Hepatocyte (in vitro differentiated cells): ENCODE results near the gene RIC8A. TPM values are rescaled to one million over a fixed set of nuclear protein-coding genes. Genes with fewer than 3 reads are reported as not detected.
A peak's percentile ranks its signal among the peaks of the same experiment; 100 is the strongest.

Experiments
- DNase-seq: peaks from one replicate; pipeline ENCODE4 v3.0.0-alpha.2; 2016; ENCODE audit warnings: low spot score
- H2AFZ ChIP-seq: fragments of 200-600 bp; sonication (generic); 2 replicates; pipeline ENCODE4 v1.6.0; 2016; ENCODE audit warnings: antibody characterized with exemption, mild to moderate bottlenecking
- H3K27ac ChIP-seq: fragments of 200-600 bp; sonication (generic); 2 replicates; pipeline ENCODE4 v1.5.1; 2016; ENCODE audit warnings: mild to moderate bottlenecking
- H3K27me3 ChIP-seq: fragments of 200-600 bp; sonication (generic); 2 replicates; pipeline ENCODE4 v1.6.1; 2016
- H3K36me3 ChIP-seq: fragments of 200-600 bp; sonication (generic); replicated peaks from 2 replicates; pipeline ENCODE4 v1.5.1; 2016; ENCODE audit warnings: low read depth; ENCODE audit not compliant: insufficient read depth
- H3K4me1 ChIP-seq: fragments of 200-600 bp; sonication (generic); 2 replicates; pipeline ENCODE4 v1.5.1; 2016; ENCODE audit warnings: mild to moderate bottlenecking, moderate library complexity; ENCODE audit not compliant: insufficient read depth
- H3K4me2 ChIP-seq: fragments of 200-600 bp; sonication (generic); 2 replicates; pipeline ENCODE4 v1.6.0; 2016
- H3K4me3 ChIP-seq: fragments of 200-600 bp; sonication (generic); 2 replicates; pipeline ENCODE4 v1.5.1; 2016; ENCODE audit warnings: mild to moderate bottlenecking
- H3K79me2 ChIP-seq: fragments of 200-600 bp; sonication (generic); 2 replicates; pipeline ENCODE4 v1.6.0; 2017; ENCODE audit warnings: mild to moderate bottlenecking
- H3K9me2 ChIP-seq: fragments of 200-600 bp; sonication (generic); replicated peaks from 2 replicates; pipeline ENCODE4 v1.6.0; 2017; ENCODE audit warnings: mild to moderate bottlenecking; ENCODE audit not compliant: insufficient read depth
- H3K9me3 ChIP-seq: fragments of 200-600 bp; sonication (generic); 2 replicates; pipeline ENCODE4 v1.5.1; 2016; ENCODE audit warnings: low read depth, mild to moderate bottlenecking
- H4K20me1 ChIP-seq: fragments of 200-600 bp; sonication (generic); 2 replicates; pipeline ENCODE4 v1.6.0; 2016; ENCODE audit warnings: mild to moderate bottlenecking; ENCODE audit not compliant: insufficient read depth, poor library complexity, severe bottlenecking
- EZH2 ChIP-seq: fragments of 200-600 bp; sonication (generic); IDR thresholded peaks from 2 replicates; pipeline ENCODE4 v1.6.1; 2016; ENCODE audit warnings: antibody characterized with exemption, mild to moderate bottlenecking, borderline replicate concordance
- EZH2phosphoT487 ChIP-seq: fragments of 200-600 bp; sonication (generic); IDR thresholded peaks from one replicate; pipeline ENCODE4 v1.6.1; 2018; ENCODE audit warnings: antibody characterized with exemption, mild to moderate bottlenecking, low read depth, moderate library complexity; ENCODE audit not compliant: unreplicated experiment, severe bottlenecking
- WGBS: methylation state at CpG from one replicate; pipeline ENCODE4 v1.1.6; 2016; ENCODE audit warnings: low lambda C conversion rate; ENCODE audit errors: missing lambda C conversion rate; 5-methylcytosine and 5-hydroxymethylcytosine counted together
- polyA plus RNA-seq: library from polyadenylated mRNA; unstranded; fragments of >200 nt; fragmentation: Nextera tagmentation; extraction: Ambion mirVana; gene quantifications from 2 replicates; pipeline ENCODE4 v1.2.1, GENCODE V29; 2016
- total RNA-seq: library from RNA; depleted of rRNA; stranded (reverse); fragments of >200 nt; gene quantifications from 2 replicates; pipeline ENCODE4 v1.2.3, GENCODE V29; 2014
- TF ChIP-seq, protein P1 (sequence below): fragments of 200-600 bp; sonication (generic); IDR thresholded peaks from 2 replicates; pipeline ENCODE4 v1.5.1; 2016; ENCODE audit warnings: antibody characterized with exemption, mild to moderate bottlenecking; ENCODE audit not compliant: poor library complexity

RIC8A gene
- total and polyA plus RNA-seq, 2 experiments from 2014 or later = 75.6 to 82.1 TPM

DNA sequence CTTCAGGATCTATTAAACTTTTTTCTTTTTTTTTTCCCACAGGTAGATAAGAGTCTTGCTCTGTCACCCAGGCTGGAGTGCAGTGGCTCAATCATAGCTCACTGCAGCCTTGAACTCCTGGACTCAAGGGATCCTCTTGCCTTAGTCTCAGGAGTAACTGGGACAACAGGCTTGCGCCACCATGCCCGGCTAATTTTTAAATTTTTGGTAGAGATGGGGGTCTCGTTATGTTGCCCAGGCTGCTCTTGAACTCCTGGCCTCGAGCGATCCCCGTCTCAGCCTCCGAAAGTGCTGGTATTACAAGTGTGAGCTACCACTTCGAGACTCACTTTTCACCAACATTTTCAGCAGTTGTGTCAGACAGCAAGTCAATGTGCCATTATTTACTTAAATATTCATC, 27.7 kb downstream of the RIC8A start:
- no peaks in the 10 kb centered on the region for H4K20me1 ChIP-seq
- H3K27me3 ChIP-seq = no peaks in the 10 kb centered on the region
- TF ChIP-seq EZH2 (no peak), EZH2phosphoT487 (no peak)
- TF ChIP-seq, protein P1, sequence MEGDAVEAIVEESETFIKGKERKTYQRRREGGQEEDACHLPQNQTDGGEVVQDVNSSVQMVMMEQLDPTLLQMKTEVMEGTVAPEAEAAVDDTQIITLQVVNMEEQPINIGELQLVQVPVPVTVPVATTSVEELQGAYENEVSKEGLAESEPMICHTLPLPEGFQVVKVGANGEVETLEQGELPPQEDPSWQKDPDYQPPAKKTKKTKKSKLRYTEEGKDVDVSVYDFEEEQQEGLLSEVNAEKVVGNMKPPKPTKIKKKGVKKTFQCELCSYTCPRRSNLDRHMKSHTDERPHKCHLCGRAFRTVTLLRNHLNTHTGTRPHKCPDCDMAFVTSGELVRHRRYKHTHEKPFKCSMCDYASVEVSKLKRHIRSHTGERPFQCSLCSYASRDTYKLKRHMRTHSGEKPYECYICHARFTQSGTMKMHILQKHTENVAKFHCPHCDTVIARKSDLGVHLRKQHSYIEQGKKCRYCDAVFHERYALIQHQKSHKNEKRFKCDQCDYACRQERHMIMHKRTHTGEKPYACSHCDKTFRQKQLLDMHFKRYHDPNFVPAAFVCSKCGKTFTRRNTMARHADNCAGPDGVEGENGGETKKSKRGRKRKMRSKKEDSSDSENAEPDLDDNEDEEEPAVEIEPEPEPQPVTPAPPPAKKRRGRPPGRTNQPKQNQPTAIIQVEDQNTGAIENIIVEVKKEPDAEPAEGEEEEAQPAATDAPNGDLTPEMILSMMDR = no peak
- peaks cover 10% of the 10 kb centered on the region for H3K4me1 ChIP-seq
- no peaks in the 10 kb centered on the region for H3K36me3 ChIP-seq
- peak overlapping the region; percentile 76 for H3K4me3 ChIP-seq
- H3K9me2 ChIP-seq = no peaks in the 10 kb centered on the region
- 87% methylated on average over 8 of the region's 8 CpGs for WGBS
- H3K9me3 ChIP-seq = no peaks in the 10 kb centered on the region
- H2AFZ ChIP-seq = no peak overlapping the region
- H3K4me2 ChIP-seq = peak overlapping the region; percentile 74
- peak overlapping the region; percentile 94 for H3K27ac ChIP-seq
- no peak for DNase-seq
- H3K79me2 ChIP-seq = peaks cover 56% of the 10 kb centered on the region

DNA sequence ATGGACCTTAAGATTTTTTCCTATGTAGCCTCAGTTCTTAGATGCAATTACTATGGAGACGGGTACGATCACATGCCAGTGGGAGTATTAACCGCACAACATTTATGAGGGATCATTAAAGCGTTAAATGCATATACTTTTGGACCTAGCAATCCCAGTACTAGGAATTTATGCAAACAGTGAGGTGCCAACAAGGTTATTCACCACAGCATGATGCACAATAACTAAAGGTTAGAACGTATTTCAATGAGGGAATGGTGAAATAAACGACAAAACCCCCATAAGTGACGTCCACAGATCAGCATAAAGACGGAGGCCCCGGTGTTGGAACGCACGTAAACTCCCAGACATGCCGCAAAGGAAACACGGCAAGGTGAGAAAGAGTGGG, 28.1 kb downstream of the RIC8A start:
- Histone ChIP-seq H3K9me2 (no peaks in the 10 kb centered on the region), H3K27ac (peak overlapping the region; percentile 94), H3K79me2 (peaks cover 61% of the 10 kb centered on the region), H3K27me3 (no peaks in the 10 kb centered on the region), H2AFZ (peak overlapping the region; percentile 85), H3K36me3 (no peaks in the 10 kb centered on the region), H3K9me3 (no peaks in the 10 kb centered on the region), H3K4me1 (peaks cover 10% of the 10 kb centered on the region), H3K4me2 (peak overlapping the region; percentile 74), H4K20me1 (no peaks in the 10 kb centered on the region), H3K4me3 (peak overlapping the region; percentile 76)
- WGBS = 6% methylated on average over 13 of the region's 13 CpGs
- TF ChIP-seq EZH2phosphoT487 (no peak), EZH2 (no peak)
- TF ChIP-seq, protein P1 = no peak
- no peak for DNase-seq

DNA sequence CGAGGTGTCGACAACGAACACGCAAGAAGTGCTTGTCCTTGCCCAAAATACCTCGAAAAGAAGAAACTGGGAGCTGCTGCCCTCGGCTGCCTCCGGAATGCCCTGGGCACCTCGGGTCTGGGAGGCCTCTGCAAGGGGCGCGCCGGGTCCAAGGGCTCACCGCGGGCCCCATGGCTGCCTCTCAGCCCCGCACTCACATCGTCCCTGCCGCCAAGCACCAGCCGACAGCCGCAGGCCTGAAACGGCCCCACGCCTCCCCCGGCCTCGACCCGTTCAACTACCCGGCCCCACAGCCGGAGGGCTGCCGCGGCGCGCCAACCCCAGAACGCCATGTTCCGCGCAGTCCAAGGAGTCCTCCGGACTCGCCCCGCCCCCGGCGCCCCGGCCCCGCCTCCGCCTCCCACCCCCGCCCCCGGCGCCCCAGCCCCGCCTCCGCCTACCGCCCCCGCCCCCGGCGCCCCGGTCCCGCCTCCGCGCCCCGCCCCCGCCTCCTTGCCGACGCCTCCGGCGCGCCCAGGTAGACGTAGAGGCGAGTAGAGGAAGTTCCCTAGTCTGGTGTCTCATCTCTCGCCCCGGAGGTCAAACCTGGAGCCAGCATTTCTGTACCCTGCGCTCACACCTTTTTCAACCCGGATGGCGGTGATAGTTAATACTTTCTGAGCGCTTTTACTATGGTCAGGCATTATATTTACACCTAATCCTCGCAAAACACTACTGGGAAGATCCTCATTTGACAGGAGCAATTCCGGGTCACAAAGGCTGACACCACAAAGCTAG, 28.7 kb downstream of the RIC8A start, which contains the start of gene SIRT3:
SIRT3 (minus strand) TSS at position 346 of the 777 bp plus-strand sequence; CDS start at position 332, 14 bp downstream.
- Histone ChIP-seq H3K79me2 (peaks cover 63% of the 10 kb centered on the region), H2AFZ (peak within 1 kb of the TSS; percentile 100)

More for the DNA sequence above, 28.7 kb downstream of the RIC8A start, which contains the start of gene SIRT3:
- Histone ChIP-seq H3K4me1 (peaks cover 10% of the 10 kb centered on the region), H3K36me3 (no peaks in the 10 kb centered on the region), H3K9me2 (no peaks in the 10 kb centered on the region), H3K27me3 (no peaks in the 10 kb centered on the region), H3K27ac (peak within 1 kb of the TSS; percentile 100), H4K20me1 (no peaks in the 10 kb centered on the region), H3K4me3 (peak within 1 kb of the TSS; percentile 91), H3K4me2 (peak within 1 kb of the TSS; percentile 99), H3K9me3 (no peaks in the 10 kb centered on the region)
- peak; percentile 94 for DNase-seq
- 0% methylated on average over 33 of the region's 70 CpGs for WGBS
- TF ChIP-seq EZH2phosphoT487 = no peak
